ENCODE measurements around the gene PGLYRP3. TPM values are rescaled to one million over a fixed set of nuclear protein-coding genes. Genes with fewer than 3 reads are reported as not detected.

Gene PGLYRP3
- polyA plus RNA-seq, 1 donor from 2014 or later: not detected

DNA sequence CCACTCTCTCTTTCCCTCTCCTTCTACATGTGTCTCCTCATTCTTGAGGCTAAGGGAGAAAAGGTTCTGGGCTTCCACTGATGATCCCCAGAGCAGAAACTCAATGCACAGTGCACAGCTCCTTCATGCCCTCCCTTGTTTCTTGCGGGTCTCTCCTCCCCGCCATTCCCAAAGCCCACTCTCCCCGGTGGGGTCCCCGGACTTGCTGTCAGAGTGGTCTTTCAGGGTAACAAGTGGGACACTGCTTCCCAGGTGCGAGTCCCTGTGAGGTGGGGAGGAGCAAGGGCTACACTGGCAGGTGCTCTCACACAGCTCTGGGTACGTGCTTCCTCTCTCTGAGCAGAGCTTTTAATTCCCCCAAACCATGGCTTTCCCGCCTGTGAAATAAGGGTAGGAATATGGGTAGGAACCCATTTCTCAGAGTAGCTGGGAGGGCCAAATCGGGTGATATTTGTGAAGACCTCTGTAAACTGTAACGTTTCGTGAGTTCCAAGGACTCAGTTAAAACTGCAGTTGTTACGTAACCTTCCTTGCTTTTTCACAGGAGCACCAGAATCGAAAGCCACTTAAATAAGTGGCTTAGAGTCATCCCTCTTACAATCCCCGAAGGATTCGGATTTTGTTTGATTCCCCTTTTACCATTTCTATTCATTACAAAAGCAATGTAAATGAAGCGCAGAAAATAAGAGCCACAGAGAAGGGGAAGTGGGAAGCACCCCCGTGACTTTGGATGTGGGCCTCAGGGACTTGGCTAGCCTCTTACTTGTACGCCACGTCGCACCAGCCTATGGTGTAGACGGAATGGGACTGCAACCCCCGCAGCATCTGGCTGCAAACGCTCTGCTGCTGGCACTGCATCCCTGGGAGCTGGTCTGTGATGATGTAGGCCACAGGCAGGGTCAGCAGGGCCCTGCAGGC lies 6.2 kb downstream of the PGLYRP3 start:
- H3K4me2 ChIP-seq (ENCODE audit: low read length): no peak overlapping the region
- H3K27me3 ChIP-seq (ENCODE audit: insufficient read depth, low read depth, low read length): no peaks in the 10 kb centered on the region
- H3F3A ChIP-seq (ENCODE audit: insufficient read depth, low read length, poor library complexity, severe bottlenecking): no peaks in the 10 kb centered on the region
- no peak overlapping the region for H2AFZ ChIP-seq (ENCODE audit: low read depth, low read length)
- no peak overlapping the region for H3K4me3 ChIP-seq (ENCODE audit: low read length)
- no peak overlapping the region for H3K27ac ChIP-seq (ENCODE audit: low read length)
- TF ChIP-seq POLR2AphosphoS5 (IDR thresholded peaks at IDR 0.05) (no peak), RAD21 (conservative IDR thresholded peaks at IDR 0.05) (no peak), EZH2 (IDR thresholded peaks at IDR 0.05; ENCODE audit: borderline replicate concordance, insufficient read depth, low read length, poor library complexity, severe bottlenecking) (no peak), MXI1 (conservative IDR thresholded peaks at IDR 0.05; ENCODE audit: poor library complexity, severe bottlenecking) (no peak), EP300 (conservative IDR thresholded peaks at IDR 0.05; ENCODE audit: poor library complexity, severe bottlenecking) (no peak), TAF1 (IDR thresholded peaks at IDR 0.05; ENCODE audit: low read depth) (no peak), SMC3 (conservative IDR thresholded peaks at IDR 0.05; ENCODE audit: poor library complexity) (no peak), REST (IDR thresholded peaks at IDR 0.05; ENCODE audit: borderline replicate concordance) (no peak)
- TF ChIP-seq, protein P1, sequence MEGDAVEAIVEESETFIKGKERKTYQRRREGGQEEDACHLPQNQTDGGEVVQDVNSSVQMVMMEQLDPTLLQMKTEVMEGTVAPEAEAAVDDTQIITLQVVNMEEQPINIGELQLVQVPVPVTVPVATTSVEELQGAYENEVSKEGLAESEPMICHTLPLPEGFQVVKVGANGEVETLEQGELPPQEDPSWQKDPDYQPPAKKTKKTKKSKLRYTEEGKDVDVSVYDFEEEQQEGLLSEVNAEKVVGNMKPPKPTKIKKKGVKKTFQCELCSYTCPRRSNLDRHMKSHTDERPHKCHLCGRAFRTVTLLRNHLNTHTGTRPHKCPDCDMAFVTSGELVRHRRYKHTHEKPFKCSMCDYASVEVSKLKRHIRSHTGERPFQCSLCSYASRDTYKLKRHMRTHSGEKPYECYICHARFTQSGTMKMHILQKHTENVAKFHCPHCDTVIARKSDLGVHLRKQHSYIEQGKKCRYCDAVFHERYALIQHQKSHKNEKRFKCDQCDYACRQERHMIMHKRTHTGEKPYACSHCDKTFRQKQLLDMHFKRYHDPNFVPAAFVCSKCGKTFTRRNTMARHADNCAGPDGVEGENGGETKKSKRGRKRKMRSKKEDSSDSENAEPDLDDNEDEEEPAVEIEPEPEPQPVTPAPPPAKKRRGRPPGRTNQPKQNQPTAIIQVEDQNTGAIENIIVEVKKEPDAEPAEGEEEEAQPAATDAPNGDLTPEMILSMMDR (IDR thresholded peaks at IDR 0.05; ENCODE audit: poor library complexity, severe bottlenecking): no peak
- H4K20me1 ChIP-seq (ENCODE audit: insufficient read depth): no peaks in the 10 kb centered on the region
- H3K36me3 ChIP-seq (ENCODE audit: insufficient read depth, low read length): no peaks in the 10 kb centered on the region
- no peak overlapping the region for H3K9ac ChIP-seq (ENCODE audit: low read length)
- no peaks in the 10 kb centered on the region for H3K9me3 ChIP-seq (ENCODE audit: low read length)
- H3K9me2 ChIP-seq (ENCODE audit: insufficient read depth, low read length): no peaks in the 10 kb centered on the region
- H3K79me2 ChIP-seq (replicated peaks; ENCODE audit: insufficient read depth, low read length): no peaks in the 10 kb centered on the region

DNA sequence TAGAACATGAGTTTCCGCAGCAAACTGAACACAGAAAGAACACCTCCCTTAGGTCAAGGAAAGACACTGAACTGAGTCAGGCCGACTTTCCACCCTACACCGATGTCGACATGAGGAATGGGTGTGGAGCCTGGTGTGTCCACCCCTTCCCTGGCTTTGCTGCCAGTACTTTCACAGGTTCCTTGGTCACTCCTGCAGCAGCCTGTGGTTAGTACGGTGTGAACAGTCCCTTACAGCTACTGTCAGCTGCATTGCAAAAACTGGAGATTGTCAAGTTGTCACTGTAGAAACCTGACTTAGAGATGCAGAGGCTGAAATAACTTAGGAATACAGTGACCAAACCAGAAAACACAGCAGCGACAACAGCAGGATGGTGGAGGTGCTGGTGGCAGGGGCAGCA lies 7.1 kb downstream of the PGLYRP3 start:
- H3K4me3 ChIP-seq (ENCODE audit: low read length): no peak overlapping the region
- H2AFZ ChIP-seq (ENCODE audit: low read depth, low read length): no peak overlapping the region
- no peak overlapping the region for H3K9ac ChIP-seq (ENCODE audit: low read length)
- H3K4me2 ChIP-seq (ENCODE audit: low read length): no peak overlapping the region
- H3K27me3 ChIP-seq (ENCODE audit: insufficient read depth, low read depth, low read length): no peaks in the 10 kb centered on the region
- no peaks in the 10 kb centered on the region for H3K79me2 ChIP-seq (replicated peaks; ENCODE audit: insufficient read depth, low read length)
- H3K9me3 ChIP-seq (ENCODE audit: low read length): no peaks in the 10 kb centered on the region
- no peaks in the 10 kb centered on the region for H4K20me1 ChIP-seq (ENCODE audit: insufficient read depth)
- no peak overlapping the region for H3K27ac ChIP-seq (ENCODE audit: low read length)
- no peaks in the 10 kb centered on the region for H3F3A ChIP-seq (ENCODE audit: insufficient read depth, low read length, poor library complexity, severe bottlenecking)
- H3K36me3 ChIP-seq (ENCODE audit: insufficient read depth, low read length): no peaks in the 10 kb centered on the region
- no peaks in the 10 kb centered on the region for H3K9me2 ChIP-seq (ENCODE audit: insufficient read depth, low read length)
- no peak for TF ChIP-seq REST (IDR thresholded peaks at IDR 0.05; ENCODE audit: borderline replicate concordance)
- TF ChIP-seq TAF1 (IDR thresholded peaks at IDR 0.05; ENCODE audit: low read depth): no peak
- no peak for TF ChIP-seq MXI1 (conservative IDR thresholded peaks at IDR 0.05; ENCODE audit: poor library complexity, severe bottlenecking)
- TF ChIP-seq RAD21 (conservative IDR thresholded peaks at IDR 0.05): no peak
- no peak for TF ChIP-seq EP300 (conservative IDR thresholded peaks at IDR 0.05; ENCODE audit: poor library complexity, severe bottlenecking)
- no peak for TF ChIP-seq SMC3 (conservative IDR thresholded peaks at IDR 0.05; ENCODE audit: poor library complexity)
- TF ChIP-seq EZH2 (IDR thresholded peaks at IDR 0.05; ENCODE audit: borderline replicate concordance, insufficient read depth, low read length, poor library complexity, severe bottlenecking): no peak
- no peak for TF ChIP-seq POLR2AphosphoS5 (IDR thresholded peaks at IDR 0.05)
- TF ChIP-seq, protein P1 (IDR thresholded peaks at IDR 0.05; ENCODE audit: poor library complexity, severe bottlenecking): no peak
